HepG2 (cell line): ENCODE results near the gene COMMD7. TPM values are rescaled to one million over a fixed set of nuclear protein-coding genes. Genes with fewer than 3 reads are reported as not detected.

Source experiments
- CERS6 ChIP-seq: sonication (generic); formaldehyde crosslinking; IDR thresholded peaks from 2 replicates; pipeline ENCODE4 v1.5.0; 2020; ENCODE audit warnings: missing genetic modification reagents
- FOXM1 ChIP-seq: sonication (generic); formaldehyde crosslinking; IDR thresholded peaks from 2 replicates; pipeline ENCODE4 v1.5.0; 2020; ENCODE audit warnings: missing genetic modification reagents
- FOXO4 ChIP-seq: sonication (generic); formaldehyde crosslinking; conservative IDR thresholded peaks from 2 replicates; pipeline ENCODE4 v1.8.1; 2023; ENCODE audit warnings: missing genetic modification reagents
- HIC2 ChIP-seq: sonication (generic); formaldehyde crosslinking; IDR thresholded peaks from 2 replicates; pipeline ENCODE4 v1.9.0; 2022; ENCODE audit warnings: low read depth, missing genetic modification reagents
- HMGXB3 ChIP-seq: sonication (generic); formaldehyde crosslinking; IDR thresholded peaks from 2 replicates; pipeline ENCODE4 v1.4.0; 2020; ENCODE audit warnings: missing genetic modification reagents, borderline replicate concordance
- HMGXB4 ChIP-seq, 2 experiments: sonication (generic) in 1 of 2; formaldehyde crosslinking in 1 of 2; IDR thresholded peaks; 2 replicates each; pipeline versions ENCODE4 v1.4.0 to v1.6.1; 2018 to 2020; ENCODE audit warnings: missing genetic modification reagents in 2 of 2, borderline replicate concordance in 1 of 2, low read depth in 1 of 2, mild to moderate bottlenecking in 1 of 2, missing biosample characterization in 1 of 2
- RNF219 ChIP-seq: sonication (generic); formaldehyde crosslinking; IDR thresholded peaks from 2 replicates; pipeline ENCODE4 v1.5.0; 2020; ENCODE audit warnings: mild to moderate bottlenecking, missing genetic modification reagents
- SIN3B ChIP-seq: fragments of 150-350 bp; IDR thresholded peaks from 2 replicates; pipeline ENCODE4 v1.6.1; 2014; ENCODE audit warnings: low read length
- SOX13 ChIP-seq, 3 experiments: fragments of 450-650 bp in 1 of 3; sonication (generic) in 1 of 3; formaldehyde crosslinking in 1 of 3; IDR thresholded peaks in 2 of 3; conservative IDR thresholded peaks in 1 of 3; 2 replicates each; pipeline versions ENCODE4 v1.5.0 to v1.6.1; 2016 to 2020; ENCODE audit warnings: antibody characterized with exemption in 1 of 3, mild to moderate bottlenecking in 1 of 3, missing compliant biosample characterization in 1 of 3, missing genetic modification reagents in 1 of 3, moderate library complexity in 1 of 3
- SOX6 ChIP-seq, 2 experiments: fragments of 450-650 bp in 1 of 2; sonication (generic) in 1 of 2; formaldehyde crosslinking in 1 of 2; IDR thresholded peaks; 2 replicates each; pipeline versions ENCODE4 v1.4.0 to v1.6.1; 2017 to 2020; ENCODE audit warnings: antibody characterized with exemption in 1 of 2, mild to moderate bottlenecking in 1 of 2, missing genetic modification reagents in 1 of 2
- TOE1 ChIP-seq: sonication (generic); formaldehyde crosslinking; IDR thresholded peaks from 2 replicates; pipeline ENCODE4 v1.4.0; 2020; ENCODE audit warnings: mild to moderate bottlenecking, missing genetic modification reagents
- ZEB1 ChIP-seq: IDR thresholded peaks from 2 replicates; pipeline ENCODE4 v1.6.1; 2012; ENCODE audit warnings: mild to moderate bottlenecking, low read depth, inconsistent platforms; ENCODE audit not compliant: insufficient replicate concordance
- ZNF263 ChIP-seq: sonication (generic); formaldehyde crosslinking; IDR thresholded peaks from 2 replicates; pipeline ENCODE4 v1.4.0; 2020; ENCODE audit warnings: missing genetic modification reagents
- ZNF792 ChIP-seq: IDR thresholded peaks from 2 replicates; pipeline ENCODE4 v1.6.1; 2016
- ZSCAN30 ChIP-seq: sonication (generic); formaldehyde crosslinking; IDR thresholded peaks from 2 replicates; pipeline ENCODE4 v1.5.0; 2020; ENCODE audit warnings: mild to moderate bottlenecking, missing genetic modification reagents
- polyA plus RNA-seq, 8 experiments: library from polyadenylated mRNA; depleted of rRNA in 3 of 8; stranded (reverse) in 7 of 8; unstranded in 1 of 8; fragments of >200 nt; fragmentation: Illumina TruSeq in 4 of 8; extraction: Trizol in 4 of 8; gene quantifications; 2 replicates each; pipeline versions ENCODE4 v1.2.1 to v1.2.3, GENCODE V29; 2011 to 2016; ENCODE audit warnings: low read depth in 4 of 8, missing spikeins in 1 of 8, mixed read lengths in 1 of 8; ENCODE audit not compliant: insufficient read depth in 1 of 8
- total RNA-seq, 5 experiments: library from RNA; depleted of rRNA; stranded (reverse); fragments of >200 nt; fragmentation: Illumina TruSeq; extraction: Trizol; gene quantifications; 2 replicates each; pipeline ENCODE4 v1.2.3, GENCODE V29; 2016; ENCODE audit warnings: low read depth in 1 of 5

The COMMD7 gene
- total and polyA plus RNA-seq, 2 of the 13 experiments (the other 11 are each of a cell fraction or from before 2014, with no cell fraction given): 42.1 to 53.3 TPM

GRCh38 chr20:32674362-32674789, 68.9 kb downstream of the COMMD7 start (continued):
- TF ChIP-seq HIC2 (CRISPR knock-in tag) (0 out of 2 replicates have a peak, but pooled peaks have one; percentile 26), SOX13 (IDR thresholded peaks at IDR 0.05) (no peak), SOX13 (CRISPR knock-in tag; conservative IDR thresholded peaks at IDR 0.05 in 1 of 2, IDR thresholded peaks at IDR 0.05 in 1 of 2) (no peak), SOX6 (IDR thresholded peaks at IDR 0.05) (no peak), SOX6 (CRISPR knock-in tag; IDR thresholded peaks at IDR 0.05) (peak; percentile 57), CERS6 (CRISPR knock-in tag) (no peak), FOXM1 (CRISPR knock-in tag) (no peak), SIN3B (0 out of 2 replicates have a peak, but pooled peaks have one; percentile 11), HMGXB4 (CRISPR knock-in tag; IDR thresholded peaks at IDR 0.05; ENCODE audit: borderline replicate concordance in 1 of 2, low read depth in 1 of 2) (peak; percentile 38 to 60; a peak in 2 of 4 replicates), ZNF263 (CRISPR knock-in tag) (no peak), RNF219 (CRISPR knock-in tag) (no peak), HMGXB3 (CRISPR knock-in tag) (0 out of 2 replicates have a peak, but pooled peaks have one; percentile 49), FOXO4 (CRISPR knock-in tag) (0 out of 2 replicates have a peak, but pooled peaks have one; percentile 55), TOE1 (CRISPR knock-in tag) (no peak), ZEB1 (peak; percentile 51), ZSCAN30 (no peak), ZNF792 (0 out of 2 replicates have a peak, but pooled peaks have one; percentile 43)
